ENCODE results near the gene NAP1L4. TPM values are rescaled to one million over a fixed set of nuclear protein-coding genes. Genes with fewer than 3 reads are reported as not detected.

NAP1L4 gene
- polyA plus RNA-seq, 1 of the 3 experiments (the other 2 are of a cell fraction): 104 TPM

GRCh38 chr11:3028813-3029212 lies 36.7 kb upstream of the NAP1L4 start:
- Histone ChIP-seq H3K4me3 (ENCODE audit: low read depth in 2 of 2, low read length in 1 of 2) (no peak overlapping the region), H3K9me2 (no peaks in the 10 kb centered on the region), H3K4me1 (ENCODE audit: control insufficient read depth in 1 of 2, insufficient read depth in 2 of 2, low read depth in 1 of 2, low read length in 1 of 2) (peaks cover 0 to 4% of the 10 kb centered on the region in 2 experiments; a peak in 1 of 4 replicates), H3F3A (replicated peaks; ENCODE audit: insufficient read depth) (peaks cover 3% of the 10 kb centered on the region), H3K36me3 (replicated peaks in 1 of 2; ENCODE audit: control insufficient read depth in 1 of 2, insufficient read depth in 2 of 2, low read length in 1 of 2) (peaks cover 46 to 73% of the 10 kb centered on the region in 2 experiments), H3K27ac (ENCODE audit: low read depth in 2 of 2, low read length in 1 of 2) (no peak overlapping the region), H3K9me3 (no peaks in the 10 kb centered on the region), H3K27me3 (ENCODE audit: insufficient read depth) (no peaks in the 10 kb centered on the region), H3K79me2 (ENCODE audit: insufficient read depth) (peaks cover 7% of the 10 kb centered on the region; the same call in 1 of the 2 replicates), H3K4me2 (no peak overlapping the region), H4K20me1 (ENCODE audit: insufficient read depth) (peaks cover 14% of the 10 kb centered on the region; the same call in 1 of the 2 replicates), H2AFZ (ENCODE audit: low read depth) (no peak overlapping the region), H3K9ac (no peak overlapping the region)
- CTCF ChIA-PET: interaction anchor here (1.2 to 2.0 kb wide), 3 partner anchors 9 to 63 kb away, joined by 3 to 13 read pairs (median 6); no protein-coding TSS in a partner anchor
- DNase-seq: no peak
- TF ChIP-seq, protein P1, sequence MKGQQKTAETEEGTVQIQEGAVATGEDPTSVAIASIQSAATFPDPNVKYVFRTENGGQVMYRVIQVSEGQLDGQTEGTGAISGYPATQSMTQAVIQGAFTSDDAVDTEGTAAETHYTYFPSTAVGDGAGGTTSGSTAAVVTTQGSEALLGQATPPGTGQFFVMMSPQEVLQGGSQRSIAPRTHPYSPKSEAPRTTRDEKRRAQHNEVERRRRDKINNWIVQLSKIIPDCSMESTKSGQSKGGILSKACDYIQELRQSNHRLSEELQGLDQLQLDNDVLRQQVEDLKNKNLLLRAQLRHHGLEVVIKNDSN (IDR thresholded peaks at IDR 0.05; ENCODE audit: borderline replicate concordance, low read depth): no peak
- WGBS (ENCODE audit: low lambda C conversion rate): 92% methylated on average over 9 of the region's 9 CpGs
- POLR2A ChIA-PET: no interaction called here

DNA sequence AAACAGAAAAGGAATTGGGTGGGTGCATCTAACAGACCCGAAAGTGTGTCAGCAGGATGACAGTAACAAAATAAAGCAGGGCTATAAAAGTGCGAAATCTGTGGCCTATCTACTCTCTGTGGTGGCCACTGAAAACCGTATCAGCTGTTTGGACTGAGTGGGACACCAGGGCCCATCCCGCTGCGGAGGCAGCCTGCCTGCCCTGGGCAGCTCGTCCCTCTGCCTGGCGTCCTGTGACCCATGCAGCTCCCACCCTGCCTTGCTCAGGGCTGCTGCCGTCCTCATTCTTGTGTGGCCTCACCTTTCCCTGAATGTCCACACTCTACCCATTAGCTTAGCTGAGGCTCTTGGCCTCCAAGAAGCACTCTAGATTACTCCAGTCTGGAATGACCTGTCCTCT lies 34.7 kb upstream of the NAP1L4 start:
- Histone ChIP-seq H3K4me1 (ENCODE audit: control insufficient read depth in 1 of 2, insufficient read depth in 2 of 2, low read depth in 1 of 2, low read length in 1 of 2) (peaks cover 4 to 9% of the 10 kb centered on the region in 2 experiments; a peak in 2 of 4 replicates), H3K4me3 (ENCODE audit: low read depth in 2 of 2, low read length in 1 of 2) (no peak overlapping the region), H3K4me2 (no peak overlapping the region), H2AFZ (ENCODE audit: low read depth) (no peak overlapping the region), H3K9ac (no peak overlapping the region), H3K27ac (ENCODE audit: low read depth in 2 of 2, low read length in 1 of 2) (no peak overlapping the region; a peak in 1 of 4 replicates), H3K9me3 (no peaks in the 10 kb centered on the region), H3K79me2 (ENCODE audit: insufficient read depth) (no peaks in the 10 kb centered on the region), H3K9me2 (no peaks in the 10 kb centered on the region), H3K36me3 (replicated peaks in 1 of 2; ENCODE audit: control insufficient read depth in 1 of 2, insufficient read depth in 2 of 2, low read length in 1 of 2) (peaks cover 40 to 62% of the 10 kb centered on the region in 2 experiments), H3K27me3 (ENCODE audit: insufficient read depth) (no peaks in the 10 kb centered on the region), H3F3A (replicated peaks; ENCODE audit: insufficient read depth) (peaks cover 5% of the 10 kb centered on the region), H4K20me1 (ENCODE audit: insufficient read depth) (peaks cover 10% of the 10 kb centered on the region; the same call in 1 of the 2 replicates)
- WGBS (ENCODE audit: low lambda C conversion rate): 83% methylated on average over 6 of the region's 8 CpGs
- CTCF ChIA-PET: interaction anchor here (1.4 to 2.4 kb wide), 3 partner anchors 10 to 65 kb away, joined by 3 to 14 read pairs (median 9); no protein-coding TSS in a partner anchor
- DNase-seq: no peak
- TF ChIP-seq POLR2AphosphoS5 (IDR thresholded peaks at IDR 0.05; ENCODE audit: low read depth, low read length) (no peak), TCF12 (IDR thresholded peaks at IDR 0.05) (no peak), TAF1 (IDR thresholded peaks at IDR 0.05; ENCODE audit: borderline replicate concordance, low read depth, low read length) (no peak), MXI1 (IDR thresholded peaks at IDR 0.05; ENCODE audit: low read depth, low read length) (no peak), ELF1 (IDR thresholded peaks at IDR 0.05) (no peak), GABPA (IDR thresholded peaks at IDR 0.05; ENCODE audit: low read depth) (no peak), FOSL2 (IDR thresholded peaks at IDR 0.05; ENCODE audit: borderline replicate concordance, low read depth) (no peak), RAD21 (IDR thresholded peaks at IDR 0.05; ENCODE audit: low read length) (no peak), EZH2phosphoT487 (IDR thresholded peaks at IDR 0.05; ENCODE audit: borderline replicate concordance, low read depth) (no peak), FOXM1 (IDR thresholded peaks at IDR 0.05; ENCODE audit: low read depth) (no peak), NRF1 (IDR thresholded peaks at IDR 0.05; ENCODE audit: low read depth, low read length) (no peak), FOXJ3 (CRISPR knock-in tag; IDR thresholded peaks at IDR 0.05) (no peak), CHD2 (IDR thresholded peaks at IDR 0.05; ENCODE audit: low read length, partially characterized antibody) (no peak), MEF2A (IDR thresholded peaks at IDR 0.05; ENCODE audit: borderline replicate concordance, low read depth) (no peak), GATA2 (CRISPR knock-in tag; IDR thresholded peaks at IDR 0.05) (no peak), RCOR1 (IDR thresholded peaks at IDR 0.05; ENCODE audit: low read length) (no peak), EP300 (IDR thresholded peaks at IDR 0.05; ENCODE audit: borderline replicate concordance in 1 of 2, low read depth in 1 of 2, low read length in 1 of 2) (no peak)
- TF ChIP-seq, protein P2, sequence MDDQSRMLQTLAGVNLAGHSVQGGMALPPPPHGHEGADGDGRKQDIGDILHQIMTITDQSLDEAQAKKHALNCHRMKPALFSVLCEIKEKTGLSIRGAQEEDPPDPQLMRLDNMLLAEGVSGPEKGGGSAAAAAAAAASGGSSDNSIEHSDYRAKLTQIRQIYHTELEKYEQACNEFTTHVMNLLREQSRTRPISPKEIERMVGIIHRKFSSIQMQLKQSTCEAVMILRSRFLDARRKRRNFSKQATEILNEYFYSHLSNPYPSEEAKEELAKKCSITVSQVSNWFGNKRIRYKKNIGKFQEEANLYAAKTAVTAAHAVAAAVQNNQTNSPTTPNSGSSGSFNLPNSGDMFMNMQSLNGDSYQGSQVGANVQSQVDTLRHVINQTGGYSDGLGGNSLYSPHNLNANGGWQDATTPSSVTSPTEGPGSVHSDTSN (IDR thresholded peaks at IDR 0.05): no peak
- TF ChIP-seq, protein P3, sequence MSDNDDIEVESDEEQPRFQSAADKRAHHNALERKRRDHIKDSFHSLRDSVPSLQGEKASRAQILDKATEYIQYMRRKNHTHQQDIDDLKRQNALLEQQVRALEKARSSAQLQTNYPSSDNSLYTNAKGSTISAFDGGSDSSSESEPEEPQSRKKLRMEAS (IDR thresholded peaks at IDR 0.05; ENCODE audit: low read depth): no peak
- TF ChIP-seq, protein P4, sequence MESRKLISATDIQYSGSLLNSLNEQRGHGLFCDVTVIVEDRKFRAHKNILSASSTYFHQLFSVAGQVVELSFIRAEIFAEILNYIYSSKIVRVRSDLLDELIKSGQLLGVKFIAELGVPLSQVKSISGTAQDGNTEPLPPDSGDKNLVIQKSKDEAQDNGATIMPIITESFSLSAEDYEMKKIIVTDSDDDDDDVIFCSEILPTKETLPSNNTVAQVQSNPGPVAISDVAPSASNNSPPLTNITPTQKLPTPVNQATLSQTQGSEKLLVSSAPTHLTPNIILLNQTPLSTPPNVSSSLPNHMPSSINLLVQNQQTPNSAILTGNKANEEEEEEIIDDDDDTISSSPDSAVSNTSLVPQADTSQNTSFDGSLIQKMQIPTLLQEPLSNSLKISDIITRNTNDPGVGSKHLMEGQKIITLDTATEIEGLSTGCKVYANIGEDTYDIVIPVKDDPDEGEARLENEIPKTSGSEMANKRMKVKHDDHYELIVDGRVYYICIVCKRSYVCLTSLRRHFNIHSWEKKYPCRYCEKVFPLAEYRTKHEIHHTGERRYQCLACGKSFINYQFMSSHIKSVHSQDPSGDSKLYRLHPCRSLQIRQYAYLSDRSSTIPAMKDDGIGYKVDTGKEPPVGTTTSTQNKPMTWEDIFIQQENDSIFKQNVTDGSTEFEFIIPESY (IDR thresholded peaks at IDR 0.05; ENCODE audit: borderline replicate concordance, low read depth): no peak
- POLR2A ChIA-PET: no interaction called here

All from SK-N-SH (cell line).